Measurements from ENCODE around the gene ATAD2B.
A peak's percentile ranks its signal among the peaks of the same experiment; 100 is the strongest.

ATAD2B gene

DNA sequence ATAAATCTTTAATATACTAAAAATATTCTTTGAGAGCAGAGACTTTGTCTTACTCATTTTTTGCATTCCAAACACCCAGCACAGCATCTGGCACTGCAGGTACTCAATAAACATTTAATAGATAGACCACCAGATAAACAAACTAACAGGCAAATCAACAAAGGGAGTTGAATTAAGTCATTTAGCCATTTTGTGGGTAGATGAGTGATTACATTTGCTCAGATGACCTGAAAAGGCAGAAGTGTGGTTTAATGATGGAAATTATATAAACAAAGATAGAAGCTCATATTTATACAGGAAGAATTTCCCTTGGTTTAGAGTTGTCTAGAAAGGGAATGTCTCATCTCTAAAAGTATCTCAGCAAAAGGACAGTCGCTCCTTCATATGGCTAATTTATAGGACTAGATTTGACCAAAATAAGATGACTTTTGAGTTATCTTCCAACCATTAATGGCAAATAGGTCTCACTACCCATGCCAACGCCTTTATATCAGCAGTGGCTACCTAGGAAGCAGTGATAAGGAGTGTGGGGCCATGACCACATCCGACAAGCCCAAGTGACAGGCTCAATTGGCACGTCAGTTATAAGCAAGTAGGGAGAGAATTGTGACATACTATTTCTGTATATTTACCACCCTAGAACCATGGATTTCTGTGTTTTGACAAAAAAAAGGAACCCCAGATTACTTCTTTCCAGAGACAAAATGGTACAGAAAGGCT lies 173.5 kb downstream of the ATAD2B start:
- H3K14ac ChIP-seq (ENCODE audit: low read length): no peak overlapping the region
- no peak overlapping the region for H3K4ac ChIP-seq (ENCODE audit: low read length)
- H3K4me2 ChIP-seq (ENCODE audit: insufficient read depth, low read length, poor library complexity, severe bottlenecking): no peak overlapping the region
- no peak overlapping the region for H4K91ac ChIP-seq (ENCODE audit: low read depth, low read length, poor library complexity)
- no peak overlapping the region for H3K27ac ChIP-seq (replicated peaks; ENCODE audit: low read length)
- no peak overlapping the region for H2BK12ac ChIP-seq (ENCODE audit: low read length)
- peaks cover 0 to 3% of the 10 kb centered on the region in 2 donors for H3K9me3 ChIP-seq (replicated peaks in 1 of 2; ENCODE audit: control insufficient read depth in 2 of 2, insufficient read depth in 1 of 2, low read depth in 1 of 2, low read length in 2 of 2)
- no peaks in the 10 kb centered on the region for H3K27me3 ChIP-seq (ENCODE audit: control insufficient read depth in 3 of 3, insufficient read depth in 3 of 3, low read depth in 1 of 3, low read length in 3 of 3)
- H3K4me1 ChIP-seq (ENCODE audit: control insufficient read depth in 2 of 2, insufficient read depth in 1 of 2, low read depth in 1 of 2, low read length in 2 of 2): no peaks in the 10 kb centered on the region
- H3K23ac ChIP-seq (ENCODE audit: low read depth, low read length, poor library complexity): no peak overlapping the region
- H3K4me3 ChIP-seq (ENCODE audit: low read length in 2 of 2): no peak overlapping the region
- H3K79me1 ChIP-seq (ENCODE audit: low read depth, low read length): no peaks in the 10 kb centered on the region
- no CpG with 5 or more reads among the region's 4 CpGs for WGBS, 2 donors (ENCODE audit: extremely low coverage in 2 of 2, insufficient read length in 2 of 2, insufficient replicate concordance in 1 of 2)
- H2AFZ ChIP-seq (ENCODE audit: low read length): no peak overlapping the region
- H3K9ac ChIP-seq (ENCODE audit: low read depth, low read length, poor library complexity): no peak overlapping the region
- H3K36me3 ChIP-seq (replicated peaks in 1 of 2; ENCODE audit: control insufficient read depth in 2 of 2, insufficient read depth in 2 of 2, low read length in 2 of 2): peaks cover 0 to 71% of the 10 kb centered on the region in 2 donors
- H2BK120ac ChIP-seq (ENCODE audit: low read depth, low read length): no peak overlapping the region
- no peak for DNase-seq (ENCODE audit: low spot score)
- H2BK15ac ChIP-seq (ENCODE audit: low read length): no peak overlapping the region
- H4K8ac ChIP-seq (ENCODE audit: low read depth, low read length): no peak overlapping the region
- H2AK5ac ChIP-seq (ENCODE audit: low read depth, low read length): no peak overlapping the region
- no peak overlapping the region for H3K18ac ChIP-seq (ENCODE audit: low read length)
- H2BK5ac ChIP-seq (ENCODE audit: low read length): no peak overlapping the region

DNA sequence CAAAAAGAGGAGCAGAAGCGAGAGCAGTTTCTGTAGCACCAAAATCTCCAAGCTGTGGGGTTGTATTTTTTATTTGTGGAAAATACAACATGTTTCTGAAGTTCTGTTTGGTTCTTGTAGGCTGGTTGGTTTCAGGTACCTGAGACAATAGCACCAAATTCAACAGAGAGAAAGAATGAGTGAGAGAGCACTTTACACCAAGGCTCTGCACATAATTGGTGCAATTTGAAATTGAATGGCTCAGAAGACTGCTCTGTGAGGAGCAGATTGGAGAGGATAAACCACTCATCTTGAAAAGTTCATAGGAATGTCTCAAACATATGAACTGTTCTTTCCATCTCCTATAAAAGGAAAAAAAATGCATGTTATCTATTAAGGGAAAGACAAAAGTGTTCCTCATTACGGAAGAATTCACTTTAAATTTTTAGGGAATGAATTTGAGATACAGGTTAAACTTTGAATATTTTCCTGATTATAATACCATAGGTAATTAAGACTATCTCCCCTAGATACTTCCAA lies 175.1 kb downstream of the ATAD2B start:
- no peak overlapping the region for H2BK5ac ChIP-seq (ENCODE audit: low read length)
- no peaks in the 10 kb centered on the region for H3K4me1 ChIP-seq (ENCODE audit: control insufficient read depth in 2 of 2, insufficient read depth in 1 of 2, low read depth in 1 of 2, low read length in 2 of 2)
- no peak overlapping the region for H4K8ac ChIP-seq (ENCODE audit: low read depth, low read length)
- H3K36me3 ChIP-seq (replicated peaks in 1 of 2; ENCODE audit: control insufficient read depth in 2 of 2, insufficient read depth in 2 of 2, low read length in 2 of 2): peaks cover 0 to 55% of the 10 kb centered on the region in 2 donors
- H2AK5ac ChIP-seq (ENCODE audit: low read depth, low read length): no peak overlapping the region
- no peaks in the 10 kb centered on the region for H3K27me3 ChIP-seq (ENCODE audit: control insufficient read depth in 3 of 3, insufficient read depth in 3 of 3, low read depth in 1 of 3, low read length in 3 of 3)
- H3K9ac ChIP-seq (ENCODE audit: low read depth, low read length, poor library complexity): no peak overlapping the region
- no peak overlapping the region for H2BK12ac ChIP-seq (ENCODE audit: low read length)
- no peak overlapping the region for H3K4me3 ChIP-seq (ENCODE audit: low read length in 2 of 2)
- H4K91ac ChIP-seq (ENCODE audit: low read depth, low read length, poor library complexity): no peak overlapping the region
- peak overlapping the region; percentile 7 for H3K27ac ChIP-seq (replicated peaks; ENCODE audit: low read length)
- no peak overlapping the region for H3K14ac ChIP-seq (ENCODE audit: low read length)
- WGBS, 2 donors (ENCODE audit: extremely low coverage in 2 of 2, insufficient read length in 2 of 2, insufficient replicate concordance in 1 of 2): no CpG with 5 or more reads among the region's 2 CpGs
- H3K4me2 ChIP-seq (ENCODE audit: insufficient read depth, low read length, poor library complexity, severe bottlenecking): no peak overlapping the region
- H2AFZ ChIP-seq (ENCODE audit: low read length): no peak overlapping the region
- H3K18ac ChIP-seq (ENCODE audit: low read length): no peak overlapping the region
- H3K79me1 ChIP-seq (ENCODE audit: low read depth, low read length): no peaks in the 10 kb centered on the region
- no peaks in the 10 kb centered on the region for H3K9me3 ChIP-seq (replicated peaks in 1 of 2; ENCODE audit: control insufficient read depth in 2 of 2, insufficient read depth in 1 of 2, low read depth in 1 of 2, low read length in 2 of 2)
- no peak overlapping the region for H3K23ac ChIP-seq (ENCODE audit: low read depth, low read length, poor library complexity)
- H2BK15ac ChIP-seq (ENCODE audit: low read length): no peak overlapping the region
- H3K4ac ChIP-seq (ENCODE audit: low read length): no peak overlapping the region
- no peak for DNase-seq (ENCODE audit: low spot score)
- H2BK120ac ChIP-seq (ENCODE audit: low read depth, low read length): no peak overlapping the region

DNA sequence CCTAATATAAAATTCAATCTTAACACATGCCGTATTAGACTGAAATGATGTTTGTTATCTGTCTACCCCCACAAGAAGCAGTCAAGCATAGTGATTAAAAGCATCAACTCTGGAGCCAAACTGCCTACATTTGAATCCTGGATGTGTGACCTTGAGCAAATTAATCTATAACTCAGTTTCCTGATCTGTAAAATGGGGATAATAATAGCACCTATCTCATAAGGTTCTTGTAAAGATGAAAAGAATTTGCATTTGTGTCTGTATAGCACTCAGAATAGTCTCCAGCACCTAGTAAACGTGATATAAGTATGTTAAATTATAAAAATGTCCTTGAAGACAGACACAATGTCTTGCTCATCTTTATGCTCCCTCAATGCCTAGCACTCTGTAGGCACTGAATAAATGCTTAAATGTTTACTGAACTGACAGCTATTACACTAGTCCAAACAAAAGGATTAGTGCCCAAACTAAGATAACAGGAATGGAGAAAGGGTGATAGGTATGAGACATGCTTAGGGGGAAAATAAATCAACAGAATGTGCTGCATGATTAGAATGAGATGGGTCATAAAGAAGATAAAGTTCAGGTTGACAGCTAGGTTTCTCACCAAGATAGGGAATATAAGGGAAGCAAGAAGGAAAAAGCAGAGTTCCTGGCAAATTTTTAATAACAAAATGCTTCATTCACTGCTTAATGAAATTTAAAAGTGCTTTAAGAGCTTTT lies 180.6 kb downstream of the ATAD2B start:
- no CpG with 5 or more reads among the region's 2 CpGs for WGBS, 2 donors (ENCODE audit: extremely low coverage in 2 of 2, insufficient read length in 2 of 2, insufficient replicate concordance in 1 of 2)
- Histone ChIP-seq H3K9ac (ENCODE audit: low read depth, low read length, poor library complexity) (no peak overlapping the region), H3K36me3 (replicated peaks in 1 of 2; ENCODE audit: control insufficient read depth in 2 of 2, insufficient read depth in 2 of 2, low read length in 2 of 2) (peaks cover 0 to 18% of the 10 kb centered on the region in 2 donors), H2BK5ac (ENCODE audit: low read length) (no peak overlapping the region), H3K27ac (replicated peaks; ENCODE audit: low read length) (no peak overlapping the region), H4K8ac (ENCODE audit: low read depth, low read length) (no peak overlapping the region), H2AFZ (ENCODE audit: low read length) (no peak overlapping the region), H2BK15ac (ENCODE audit: low read length) (no peak overlapping the region), H3K79me1 (ENCODE audit: low read depth, low read length) (no peaks in the 10 kb centered on the region), H3K4me3 (ENCODE audit: low read length in 2 of 2) (no peak overlapping the region), H3K4me1 (ENCODE audit: control insufficient read depth in 2 of 2, insufficient read depth in 1 of 2, low read depth in 1 of 2, low read length in 2 of 2) (no peaks in the 10 kb centered on the region), H3K27me3 (ENCODE audit: control insufficient read depth in 3 of 3, insufficient read depth in 3 of 3, low read depth in 1 of 3, low read length in 3 of 3) (no peaks in the 10 kb centered on the region), H3K23ac (ENCODE audit: low read depth, low read length, poor library complexity) (no peak overlapping the region), H3K4ac (ENCODE audit: low read length) (no peak overlapping the region), H3K4me2 (ENCODE audit: insufficient read depth, low read length, poor library complexity, severe bottlenecking) (no peak overlapping the region), H4K91ac (ENCODE audit: low read depth, low read length, poor library complexity) (no peak overlapping the region), H2AK5ac (ENCODE audit: low read depth, low read length) (no peak overlapping the region), H3K18ac (ENCODE audit: low read length) (no peak overlapping the region), H2BK120ac (ENCODE audit: low read depth, low read length) (no peak overlapping the region), H3K14ac (ENCODE audit: low read length) (no peak overlapping the region), H3K9me3 (replicated peaks in 1 of 2; ENCODE audit: control insufficient read depth in 2 of 2, insufficient read depth in 1 of 2, low read depth in 1 of 2, low read length in 2 of 2) (peaks cover 0 to 2% of the 10 kb centered on the region in 2 donors), H2BK12ac (ENCODE audit: low read length) (no peak overlapping the region)
- no peak for DNase-seq (ENCODE audit: low spot score)

DNA sequence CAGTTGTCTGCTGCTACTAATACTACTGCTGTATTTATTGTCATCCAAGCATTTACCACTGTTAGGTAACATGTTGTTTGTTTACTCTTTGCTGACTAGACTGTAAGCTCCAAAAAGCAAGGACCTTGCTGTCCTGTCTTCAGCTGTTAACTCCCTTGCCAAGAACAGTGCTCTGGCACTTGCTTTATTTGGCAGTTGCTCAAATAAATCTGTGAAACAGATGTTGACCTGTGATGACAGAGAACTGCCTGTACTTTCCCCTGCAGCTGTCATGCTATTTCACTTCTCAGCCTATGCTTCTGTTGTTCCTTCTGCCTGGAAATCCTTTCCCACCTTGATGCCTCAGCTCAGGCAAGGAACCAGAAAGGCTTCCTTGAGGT lies 181.2 kb downstream of the ATAD2B start:
- Histone ChIP-seq H3K4ac (ENCODE audit: low read length) (no peak overlapping the region), H4K91ac (ENCODE audit: low read depth, low read length, poor library complexity) (no peak overlapping the region), H4K8ac (ENCODE audit: low read depth, low read length) (no peak overlapping the region), H3K79me1 (ENCODE audit: low read depth, low read length) (no peaks in the 10 kb centered on the region), H3K23ac (ENCODE audit: low read depth, low read length, poor library complexity) (no peak overlapping the region), H3K4me1 (ENCODE audit: control insufficient read depth in 2 of 2, insufficient read depth in 1 of 2, low read depth in 1 of 2, low read length in 2 of 2) (no peaks in the 10 kb centered on the region), H3K4me3 (ENCODE audit: low read length in 2 of 2) (no peak overlapping the region), H3K9ac (ENCODE audit: low read depth, low read length, poor library complexity) (no peak overlapping the region), H2BK12ac (ENCODE audit: low read length) (no peak overlapping the region), H3K9me3 (replicated peaks in 1 of 2; ENCODE audit: control insufficient read depth in 2 of 2, insufficient read depth in 1 of 2, low read depth in 1 of 2, low read length in 2 of 2) (peaks cover 0 to 2% of the 10 kb centered on the region in 2 donors), H3K27ac (replicated peaks; ENCODE audit: low read length) (no peak overlapping the region), H3K14ac (ENCODE audit: low read length) (no peak overlapping the region), H2AFZ (ENCODE audit: low read length) (no peak overlapping the region), H3K27me3 (ENCODE audit: control insufficient read depth in 3 of 3, insufficient read depth in 3 of 3, low read depth in 1 of 3, low read length in 3 of 3) (no peaks in the 10 kb centered on the region), H3K36me3 (replicated peaks in 1 of 2; ENCODE audit: control insufficient read depth in 2 of 2, insufficient read depth in 2 of 2, low read length in 2 of 2) (peaks cover 0 to 12% of the 10 kb centered on the region in 2 donors), H2BK120ac (ENCODE audit: low read depth, low read length) (no peak overlapping the region), H2BK5ac (ENCODE audit: low read length) (no peak overlapping the region), H3K18ac (ENCODE audit: low read length) (no peak overlapping the region), H2AK5ac (ENCODE audit: low read depth, low read length) (no peak overlapping the region), H2BK15ac (ENCODE audit: low read length) (no peak overlapping the region), H3K4me2 (ENCODE audit: insufficient read depth, low read length, poor library complexity, severe bottlenecking) (no peak overlapping the region)
- DNase-seq (ENCODE audit: low spot score): no peak

Data from neuronal stem cell (in vitro differentiated cells).